Measurements from ENCODE around the gene RFT1.

The RFT1 gene

GRCh38 chr3:53100818-53101466 lies 29.3 kb downstream of the RFT1 start:
- no peak overlapping the region for H3K4me3 ChIP-seq (ENCODE audit: low read depth, low read length)
- no peak for TF ChIP-seq CTCF (IDR thresholded peaks at IDR 0.05; ENCODE audit: low read depth, low read length)

- H3K4me3 ChIP-seq (ENCODE audit: low read depth, low read length): no peak overlapping the region
- no peak for TF ChIP-seq CTCF (IDR thresholded peaks at IDR 0.05; ENCODE audit: low read depth, low read length)
Measured at GRCh38 chr3:53097887-53098286, 32.3 kb downstream of the RFT1 start.

GRCh38 chr3:53092942-53093341 lies 37.3 kb downstream of the RFT1 start:
- no peak for TF ChIP-seq CTCF (IDR thresholded peaks at IDR 0.05; ENCODE audit: low read depth, low read length)
- H3K4me3 ChIP-seq (ENCODE audit: low read depth, low read length): no peak overlapping the region

GRCh38 chr3:53092216-53092615 lies 38.0 kb downstream of the RFT1 start:
- no peak for TF ChIP-seq CTCF (IDR thresholded peaks at IDR 0.05; ENCODE audit: low read depth, low read length)
- H3K4me3 ChIP-seq (ENCODE audit: low read depth, low read length): no peak overlapping the region

GRCh38 chr3:53091011-53091410 lies 39.2 kb downstream of the RFT1 start:
- TF ChIP-seq CTCF (IDR thresholded peaks at IDR 0.05; ENCODE audit: low read depth, low read length): no peak
- H3K4me3 ChIP-seq (ENCODE audit: low read depth, low read length): no peak overlapping the region

GRCh38 chr3:53089511-53089910 lies 40.7 kb downstream of the RFT1 start:
- no peak overlapping the region for H3K4me3 ChIP-seq (ENCODE audit: low read depth, low read length)
- no peak for TF ChIP-seq CTCF (IDR thresholded peaks at IDR 0.05; ENCODE audit: low read depth, low read length)

- H3K4me3 ChIP-seq (ENCODE audit: low read depth, low read length): no peak overlapping the region
- TF ChIP-seq CTCF (IDR thresholded peaks at IDR 0.05; ENCODE audit: low read depth, low read length): no peak
Measured at GRCh38 chr3:53085476-53085875, 44.8 kb downstream of the RFT1 start.
